ENCODE results near the gene SUPT6H.

SUPT6H gene

DNA sequence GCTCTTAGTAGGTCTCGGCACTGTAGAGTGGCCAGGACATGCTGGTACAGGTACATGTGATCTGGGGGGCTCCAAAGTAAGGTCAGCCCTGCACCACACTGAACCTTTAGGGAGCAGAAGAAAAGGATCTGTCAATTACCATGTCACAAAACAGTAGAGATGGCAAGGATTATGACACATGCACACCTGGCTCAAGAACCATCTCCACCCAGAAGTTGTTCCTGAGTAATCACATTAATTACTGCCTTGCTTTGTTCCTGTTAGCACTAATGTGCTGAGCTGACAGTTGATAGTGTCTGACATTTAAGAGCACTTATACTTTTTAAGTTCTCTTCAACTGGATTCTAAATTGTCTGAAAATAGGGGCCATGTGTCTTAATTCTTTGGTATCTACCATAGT, 26.5 kb upstream of the SUPT6H start:
- no peak for TF ChIP-seq CTCF (IDR thresholded peaks at IDR 0.05; ENCODE audit: borderline replicate concordance, insufficient read depth, low read depth, low read length)
- H3K4me3 ChIP-seq (ENCODE audit: low read depth, low read length), result no peak overlapping the region

GRCh38 chr17:28641579-28641978, 20.4 kb upstream of the SUPT6H start:
- no peak overlapping the region for H3K4me3 ChIP-seq (ENCODE audit: low read depth, low read length)
- no peak for TF ChIP-seq CTCF (IDR thresholded peaks at IDR 0.05; ENCODE audit: borderline replicate concordance, insufficient read depth, low read depth, low read length)

- H3K4me3 ChIP-seq (ENCODE audit: low read depth, low read length), result peak overlapping the region; percentile 99
- TF ChIP-seq CTCF (IDR thresholded peaks at IDR 0.05; ENCODE audit: borderline replicate concordance, insufficient read depth, low read depth, low read length), result peak; percentile 49; the same call in 1 of the 2 replicates
Measured at GRCh38 chr17:28643983-28644786, 17.8 kb upstream of the SUPT6H start.

DNA sequence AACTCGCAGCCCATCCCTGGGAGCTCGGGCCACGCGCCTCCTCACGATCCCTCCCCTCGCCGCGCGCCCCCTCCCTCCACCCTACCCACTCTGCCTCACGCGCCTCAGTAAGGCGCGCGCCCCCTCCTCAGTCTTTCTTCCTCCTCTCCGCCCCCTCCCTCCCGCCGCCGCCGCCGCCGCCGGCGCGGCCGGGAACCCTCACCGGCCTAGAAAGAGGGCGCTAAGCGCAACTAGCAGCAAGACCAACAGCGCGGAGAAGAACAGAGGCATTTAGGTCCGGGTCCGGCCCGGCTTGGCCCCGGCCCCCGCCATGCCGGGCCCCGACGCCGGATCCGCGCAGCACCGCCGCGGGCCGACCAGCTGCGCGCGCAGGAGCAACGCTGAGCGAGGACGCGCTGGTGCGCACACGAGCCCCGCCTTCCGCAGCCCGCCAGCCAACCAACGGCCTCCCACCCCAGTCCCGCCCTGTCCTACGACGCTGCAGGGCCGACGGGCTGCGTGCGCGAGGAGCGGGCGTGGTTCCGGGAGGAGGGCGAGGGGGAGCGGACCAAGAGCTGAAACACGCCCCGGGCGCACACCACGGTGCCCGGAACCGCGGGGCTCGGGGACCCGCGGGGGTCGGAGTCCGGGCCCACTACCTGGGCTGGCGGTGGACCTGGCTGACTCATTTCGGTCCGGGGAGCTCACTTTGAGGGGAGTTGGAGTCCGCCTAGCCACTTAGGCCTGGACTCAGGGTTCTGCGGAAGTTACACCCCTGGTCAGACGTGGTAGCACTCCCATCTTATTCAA, 17.0 kb upstream of the SUPT6H start, which contains the start of gene BLTP2:
BLTP2 (minus strand) TSS at position 372 of the 789 bp plus-strand sequence; CDS start at position 270, 102 bp downstream.
- no peak for TF ChIP-seq CTCF (IDR thresholded peaks at IDR 0.05; ENCODE audit: borderline replicate concordance, insufficient read depth, low read depth, low read length)
- H3K4me3 ChIP-seq (ENCODE audit: low read depth, low read length), result peak within 1 kb of the TSS; percentile 99

- H3K4me3 ChIP-seq (ENCODE audit: low read depth, low read length), result peak overlapping the region; percentile 61
- TF ChIP-seq CTCF (IDR thresholded peaks at IDR 0.05; ENCODE audit: borderline replicate concordance, insufficient read depth, low read depth, low read length), result no peak
Measured at GRCh38 chr17:28645576-28645939, 16.4 kb upstream of the SUPT6H start.

DNA sequence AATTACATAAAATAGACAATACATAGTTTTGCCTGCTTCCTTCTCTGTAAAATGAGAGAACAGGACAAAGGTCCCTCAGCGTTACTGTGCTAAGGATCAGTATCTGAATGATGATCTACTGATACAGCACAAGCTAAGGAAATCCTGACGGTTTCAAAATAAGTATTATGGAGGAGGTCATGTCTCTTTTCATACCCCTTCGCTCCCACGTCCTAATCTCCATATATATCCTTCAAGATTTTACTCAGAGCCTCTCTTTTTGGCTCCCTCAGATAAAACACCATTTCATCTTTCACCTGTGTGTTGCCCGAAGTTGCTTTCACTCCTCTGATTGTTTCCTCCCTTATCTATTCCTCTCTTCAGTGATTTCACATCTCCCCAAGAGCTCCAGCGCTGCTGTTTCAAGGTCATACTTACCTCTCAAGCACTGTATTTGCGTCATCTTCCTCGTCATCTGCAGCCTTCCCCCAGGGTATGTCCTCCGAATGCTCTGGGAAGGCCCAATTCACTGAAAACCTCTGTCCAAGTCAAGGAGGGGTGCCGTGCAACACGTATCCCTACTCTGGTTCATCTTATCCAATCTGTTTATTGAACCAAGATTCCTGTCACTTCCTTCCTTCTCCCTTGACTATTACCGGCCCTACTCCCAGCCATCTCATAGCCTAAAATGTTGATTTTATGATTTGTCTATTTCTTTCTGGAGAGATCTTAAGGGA, 15.8 kb upstream of the SUPT6H start:
- H3K4me3 ChIP-seq (ENCODE audit: low read depth, low read length), result no peak overlapping the region
- TF ChIP-seq CTCF (IDR thresholded peaks at IDR 0.05; ENCODE audit: borderline replicate concordance, insufficient read depth, low read depth, low read length), result no peak
